SJCRH30 (cell line): ENCODE data around the gene SCEL. TPM values are rescaled to one million over a fixed set of nuclear protein-coding genes. Genes with fewer than 3 reads are reported as not detected.

Source experiments
- DNase-seq, 2 experiments: peaks; one replicate each; pipeline ENCODE4 v3.0.0-alpha.2; 2015 to 2020
- H3K27ac ChIP-seq: fragments of 250-450 bp; sonication (Bioruptor Pico); 2 replicates; pipeline ENCODE4 v1.5.1; 2020; ENCODE audit warnings: mild to moderate bottlenecking, moderate library complexity
- H3K27me3 ChIP-seq: fragments of 250-450 bp; sonication (Bioruptor Pico); 2 replicates; pipeline ENCODE4 v1.5.1; 2020; ENCODE audit warnings: mild to moderate bottlenecking, moderate library complexity
- H3K36me3 ChIP-seq: fragments of 250-450 bp; sonication (Bioruptor Pico); 2 replicates; pipeline ENCODE4 v1.5.1; 2020; ENCODE audit warnings: mild to moderate bottlenecking, moderate library complexity
- H3K4me1 ChIP-seq: fragments of 250-450 bp; sonication (Bioruptor Pico); 2 replicates; pipeline ENCODE4 v1.5.1; 2020; ENCODE audit warnings: mild to moderate bottlenecking, moderate library complexity
- H3K4me3 ChIP-seq: fragments of 250-450 bp; sonication (Bioruptor Pico); 2 replicates; pipeline ENCODE4 v1.5.1; 2020; ENCODE audit warnings: mild to moderate bottlenecking, moderate library complexity
- H3K9me3 ChIP-seq: fragments of 250-450 bp; sonication (Bioruptor Pico); replicated peaks from 2 replicates; pipeline ENCODE4 v1.5.1; 2020; ENCODE audit warnings: mild to moderate bottlenecking, moderate library complexity
- total RNA-seq: library from RNA; depleted of rRNA; stranded (reverse); fragments of >200 nt; shearing (Covaris generic); gene quantifications from 2 replicates; pipeline ENCODE4 v1.2.3, GENCODE V29; 2014

SCEL gene
- total RNA-seq, 1 experiment from 2014 or later, result not detected

DNA sequence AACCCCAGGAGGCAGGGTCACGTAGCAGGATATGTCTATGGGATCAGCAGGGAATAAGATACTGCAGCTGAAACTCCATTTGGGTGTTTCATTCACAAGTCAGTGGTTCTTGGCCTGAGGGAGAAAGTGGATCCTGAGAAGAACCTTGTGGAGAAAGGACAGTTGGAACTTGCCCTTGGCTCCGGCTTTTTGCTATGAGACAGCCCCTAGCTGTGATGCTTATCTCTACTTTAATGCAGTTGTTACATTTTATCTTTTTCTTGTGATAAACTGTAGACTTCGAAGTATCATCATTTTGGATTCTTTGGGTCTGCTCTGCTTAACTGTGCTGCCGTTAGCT is 6.0 kb upstream of the SCEL start:
- no peaks in the 10 kb centered on the region for H3K9me3 ChIP-seq
- H3K27me3 ChIP-seq, result no peaks in the 10 kb centered on the region
- DNase-seq, result no peak
- H3K4me1 ChIP-seq, result 0 out of 2 replicates have a peak, but pooled peaks cover 3% of the 10 kb centered on the region
- no peak overlapping the region for H3K27ac ChIP-seq
- H3K4me3 ChIP-seq, result no peak overlapping the region
- no peaks in the 10 kb centered on the region for H3K36me3 ChIP-seq

DNA sequence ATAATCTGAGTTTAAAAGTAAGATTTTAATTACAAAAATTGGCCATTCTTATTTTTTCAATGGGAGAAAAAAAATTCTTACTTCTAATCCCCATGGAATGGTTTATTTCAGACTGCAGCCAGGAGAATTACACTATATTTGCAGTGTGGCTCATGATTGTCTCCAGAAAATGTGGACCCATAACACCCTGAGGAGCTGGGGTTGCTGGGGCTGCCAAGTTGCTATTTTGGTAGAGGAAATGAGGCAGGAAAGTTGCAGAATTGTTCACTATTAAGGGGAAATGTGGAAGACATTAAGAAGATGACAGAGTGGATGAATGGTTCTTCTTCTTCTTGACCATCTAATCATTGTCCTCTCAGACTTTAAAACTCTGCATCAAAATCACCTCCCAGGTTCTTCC is 4.6 kb upstream of the SCEL start:
- no peaks in the 10 kb centered on the region for H3K36me3 ChIP-seq
- no peak overlapping the region for H3K27ac ChIP-seq
- H3K9me3 ChIP-seq, result no peaks in the 10 kb centered on the region
- no peaks in the 10 kb centered on the region for H3K27me3 ChIP-seq
- no peak for DNase-seq
- 0 out of 2 replicates have a peak, but pooled peaks cover 3% of the 10 kb centered on the region for H3K4me1 ChIP-seq
- no peak overlapping the region for H3K4me3 ChIP-seq

DNA sequence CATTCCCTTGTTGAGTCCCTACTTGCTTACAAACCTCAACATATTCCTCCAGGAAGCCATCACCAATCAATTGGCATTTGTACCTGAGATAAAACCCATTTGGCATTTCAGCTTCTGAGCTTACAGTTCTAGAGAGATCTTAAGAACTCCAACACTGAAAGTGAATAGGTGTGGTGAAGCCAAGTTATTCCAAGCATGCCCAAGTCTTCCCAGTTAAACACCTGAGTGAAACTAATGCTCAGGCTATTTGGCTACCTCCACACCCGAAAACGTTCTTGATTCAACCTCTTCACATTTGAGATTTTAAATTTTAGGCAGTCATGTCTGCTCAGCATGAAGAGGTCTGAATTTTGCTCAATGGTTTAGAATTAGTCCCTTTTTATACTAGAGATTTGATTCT is 2.5 kb upstream of the SCEL start:
- Histone ChIP-seq H3K9me3 (no peaks in the 10 kb centered on the region), H3K27me3 (no peaks in the 10 kb centered on the region)

GRCh38 chr13:77533875-77534788 is 1.4 kb upstream of the SCEL start:
- Histone ChIP-seq H3K27ac (no peak overlapping the region), H3K36me3 (no peaks in the 10 kb centered on the region), H3K9me3 (no peaks in the 10 kb centered on the region), H3K27me3 (no peaks in the 10 kb centered on the region), H3K4me3 (no peak overlapping the region), H3K4me1 (0 out of 2 replicates have a peak, but pooled peaks cover 3% of the 10 kb centered on the region)
- peak; percentile 38 to 49 for DNase-seq

More for the DNA sequence above, 2.5 kb upstream of the SCEL start:
- Histone ChIP-seq H3K36me3 (no peaks in the 10 kb centered on the region), H3K27ac (no peak overlapping the region), H3K4me3 (no peak overlapping the region), H3K4me1 (0 out of 2 replicates have a peak, but pooled peaks cover 3% of the 10 kb centered on the region)
- DNase-seq, result no peak

- Histone ChIP-seq H3K4me1 (0 out of 2 replicates have a peak, but pooled peaks cover 3% of the 10 kb centered on the region), H3K27ac (no peak overlapping the region), H3K27me3 (no peaks in the 10 kb centered on the region), H3K36me3 (no peaks in the 10 kb centered on the region), H3K4me3 (no peak overlapping the region), H3K9me3 (no peaks in the 10 kb centered on the region)
- no peak for DNase-seq
These were observed 852 bp downstream of the SCEL start for GRCh38 chr13:77536358-77536757.

- H3K27me3 ChIP-seq, result no peaks in the 10 kb centered on the region
- H3K9me3 ChIP-seq, result no peaks in the 10 kb centered on the region
- no peaks in the 10 kb centered on the region for H3K36me3 ChIP-seq
- no peak overlapping the region for H3K27ac ChIP-seq
- H3K4me3 ChIP-seq, result no peak overlapping the region
- 0 out of 2 replicates have a peak, but pooled peaks cover 3% of the 10 kb centered on the region for H3K4me1 ChIP-seq
- DNase-seq, result no peak
These were observed 1.9 kb downstream of the SCEL start for GRCh38 chr13:77537289-77537919.

- no peak overlapping the region for H3K4me3 ChIP-seq
- H3K9me3 ChIP-seq, result no peaks in the 10 kb centered on the region
- no peaks in the 10 kb centered on the region for H3K4me1 ChIP-seq
- H3K27ac ChIP-seq, result no peak overlapping the region
- no peaks in the 10 kb centered on the region for H3K36me3 ChIP-seq
- no peaks in the 10 kb centered on the region for H3K27me3 ChIP-seq
- DNase-seq, result no peak
These were observed 8.2 kb downstream of the SCEL start for GRCh38 chr13:77543711-77544110.

- Histone ChIP-seq H3K27ac (no peak overlapping the region), H3K27me3 (no peaks in the 10 kb centered on the region), H3K4me1 (no peaks in the 10 kb centered on the region), H3K9me3 (no peaks in the 10 kb centered on the region), H3K4me3 (no peak overlapping the region), H3K36me3 (no peaks in the 10 kb centered on the region)
- DNase-seq, result peak in 1 of 2 experiments; percentile 32
These were observed 8.8 kb downstream of the SCEL start for GRCh38 chr13:77544355-77544754.

DNA sequence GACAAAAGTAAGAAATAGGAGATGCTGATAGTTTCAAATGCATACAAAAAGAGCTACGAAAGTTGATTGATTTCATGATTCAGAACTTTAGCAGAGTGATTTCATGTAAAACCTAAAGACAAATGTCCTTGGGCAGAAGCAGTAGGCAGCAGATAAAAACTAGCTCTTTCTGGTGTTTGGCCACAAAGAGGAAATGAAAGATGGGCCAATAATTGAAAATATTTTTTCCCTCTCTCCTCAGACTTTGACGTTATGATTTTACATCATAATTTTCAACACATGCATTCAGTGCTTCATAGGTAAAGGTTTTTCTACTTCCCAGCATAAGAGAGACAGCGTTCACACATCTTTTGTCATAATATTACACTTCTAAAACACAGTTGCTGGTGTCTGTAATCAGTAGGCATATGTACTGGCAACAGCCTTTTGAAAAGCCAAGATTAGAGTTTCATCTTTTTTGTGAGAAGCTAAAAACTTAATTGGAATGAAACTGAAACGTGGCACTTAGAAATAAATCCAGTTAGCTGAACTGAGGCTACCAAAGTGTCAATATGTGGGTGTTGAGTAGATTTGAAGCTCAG is 9.3 kb downstream of the SCEL start:
- Histone ChIP-seq H3K9me3 (no peaks in the 10 kb centered on the region), H3K27me3 (no peaks in the 10 kb centered on the region), H3K4me3 (no peak overlapping the region), H3K36me3 (no peaks in the 10 kb centered on the region), H3K27ac (no peak overlapping the region), H3K4me1 (no peaks in the 10 kb centered on the region)
- DNase-seq, result no peak

GRCh38 chr13:77545626-77546412 is 10.3 kb downstream of the SCEL start:
- Histone ChIP-seq H3K27ac (no peak overlapping the region), H3K27me3 (no peaks in the 10 kb centered on the region), H3K9me3 (no peaks in the 10 kb centered on the region), H3K4me3 (no peak overlapping the region), H3K4me1 (no peaks in the 10 kb centered on the region), H3K36me3 (no peaks in the 10 kb centered on the region)
- DNase-seq, result no peak

DNA sequence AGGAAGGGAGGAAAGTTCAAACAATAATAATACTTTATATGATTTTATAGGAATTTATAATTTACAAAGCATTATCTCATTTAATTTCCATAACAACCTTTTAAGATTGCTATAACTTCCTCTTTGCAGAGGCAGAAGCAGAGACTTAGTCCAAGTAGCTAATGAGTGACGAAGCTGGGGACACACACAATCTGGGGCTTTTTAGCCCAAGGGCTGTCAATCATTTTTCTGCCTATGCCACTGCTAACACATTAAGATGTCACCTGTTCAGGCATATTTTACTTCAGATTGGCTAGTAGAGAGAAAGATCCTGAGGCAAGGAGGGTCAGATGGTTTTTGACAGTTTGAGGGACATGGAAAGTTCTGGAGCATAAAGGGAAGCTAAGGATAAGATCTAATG is 12.6 kb downstream of the SCEL start:
- Histone ChIP-seq H3K4me3 (no peak overlapping the region), H3K27me3 (no peaks in the 10 kb centered on the region), H3K27ac (no peak overlapping the region), H3K36me3 (no peaks in the 10 kb centered on the region), H3K4me1 (no peaks in the 10 kb centered on the region), H3K9me3 (no peaks in the 10 kb centered on the region)
- no peak for DNase-seq

GRCh38 chr13:77548594-77548993 is 13.1 kb downstream of the SCEL start:
- Histone ChIP-seq H3K36me3 (no peaks in the 10 kb centered on the region), H3K4me3 (no peak overlapping the region), H3K27ac (no peak overlapping the region), H3K9me3 (no peaks in the 10 kb centered on the region), H3K27me3 (no peaks in the 10 kb centered on the region), H3K4me1 (no peaks in the 10 kb centered on the region)
- DNase-seq, result no peak

DNA sequence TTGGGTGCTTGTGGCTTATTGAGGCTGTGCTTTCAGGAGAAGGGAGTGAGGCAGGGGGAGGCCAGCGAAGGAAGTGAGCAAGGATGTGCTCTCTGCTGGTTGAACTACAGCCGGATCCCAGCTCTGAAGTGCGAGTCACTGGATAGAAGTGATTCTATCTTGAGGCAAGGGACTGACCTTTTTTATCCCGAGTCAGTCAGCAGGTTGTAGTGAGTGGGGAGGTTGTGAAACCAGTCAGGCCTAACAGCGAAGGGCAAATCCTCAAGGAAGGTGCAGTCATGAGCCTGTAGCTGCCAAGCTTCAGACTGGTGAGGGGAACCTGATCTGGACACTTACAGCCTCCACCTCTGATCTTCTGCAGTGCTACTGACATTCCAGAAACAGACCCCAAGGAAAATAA is 18.6 kb downstream of the SCEL start:
- Histone ChIP-seq H3K4me3 (no peak overlapping the region), H3K27ac (no peak overlapping the region), H3K4me1 (no peaks in the 10 kb centered on the region), H3K27me3 (no peaks in the 10 kb centered on the region), H3K9me3 (no peaks in the 10 kb centered on the region), H3K36me3 (no peaks in the 10 kb centered on the region)
- no peak for DNase-seq

DNA sequence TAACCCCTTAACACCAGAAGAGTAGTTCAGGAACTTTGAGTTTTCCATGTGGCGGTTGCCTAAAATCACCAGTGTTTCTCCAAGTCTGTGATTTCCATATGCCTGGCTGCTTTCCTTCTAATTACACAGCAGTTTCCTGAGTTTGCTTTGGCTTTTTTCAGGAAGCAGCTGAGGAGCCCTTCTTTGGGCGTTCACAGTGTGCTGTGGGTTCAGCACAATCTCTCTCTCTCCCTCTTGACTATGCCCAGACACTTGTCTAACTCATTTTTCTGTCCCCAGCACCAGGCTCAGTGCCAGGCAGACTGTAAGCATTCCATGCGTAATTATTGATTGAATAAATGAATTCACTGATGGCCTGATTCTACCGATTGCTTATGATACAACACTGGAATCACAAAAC is 19.7 kb downstream of the SCEL start:
- no peaks in the 10 kb centered on the region for H3K4me1 ChIP-seq
- no peak overlapping the region for H3K4me3 ChIP-seq
- no peaks in the 10 kb centered on the region for H3K9me3 ChIP-seq
- no peaks in the 10 kb centered on the region for H3K36me3 ChIP-seq
- no peak for DNase-seq
- no peaks in the 10 kb centered on the region for H3K27me3 ChIP-seq
- H3K27ac ChIP-seq, result no peak overlapping the region

DNA sequence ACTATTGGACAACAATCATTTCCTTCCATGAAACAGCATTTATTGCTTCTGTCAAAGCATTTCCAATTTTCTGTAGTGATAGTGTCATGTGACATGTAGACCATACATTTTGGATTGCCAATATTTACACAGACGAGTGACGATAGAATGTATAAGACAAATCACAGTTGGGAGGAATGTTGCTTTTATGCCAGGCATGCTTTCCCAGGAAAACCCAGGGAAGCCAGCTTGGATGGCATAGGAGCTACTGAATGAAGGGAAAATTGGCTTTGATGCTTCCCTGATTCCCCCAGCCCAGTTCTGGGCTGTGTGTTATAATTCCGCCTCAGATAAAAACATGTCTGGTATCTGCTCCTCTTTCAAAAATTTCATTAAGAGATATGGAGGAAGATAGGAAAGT is 22.5 kb downstream of the SCEL start:
- no peaks in the 10 kb centered on the region for H3K27me3 ChIP-seq
- no peaks in the 10 kb centered on the region for H3K9me3 ChIP-seq
- H3K4me1 ChIP-seq, result no peaks in the 10 kb centered on the region
- DNase-seq, result no peak
- no peaks in the 10 kb centered on the region for H3K36me3 ChIP-seq
- H3K27ac ChIP-seq, result no peak overlapping the region
- no peak overlapping the region for H3K4me3 ChIP-seq
